Spleen (tissue), 11 donors: ENCODE measurements around the gene HSD17B2. TPM values are rescaled to one million over a fixed set of nuclear protein-coding genes. Genes with fewer than 3 reads are reported as not detected.

ENCODE experiments used
- DNase-seq: peaks from one replicate; pipeline ENCODE4 v3.0.0-alpha.2; 2020
- H3K27ac ChIP-seq, 8 donors: fragments of 200-600 bp; sonication (generic) in 7 of 8; 1 replicate in 4 of 8; 2 replicates in 4 of 8; pipeline versions ENCODE4 v1.5.0 to v1.8.0; 2016 to 2021; ENCODE audit warnings: inconsistent platforms in 4 of 8, mild to moderate bottlenecking in 4 of 8, moderate library complexity in 1 of 8
- H3K27me3 ChIP-seq, 7 donors: fragments of 200-600 bp; sonication (generic) in 6 of 7; replicated peaks in 1 of 7; 1 replicate in 4 of 7; 2 replicates in 3 of 7; pipeline versions ENCODE4 v1.5.0 to v1.8.0; 2016 to 2021; ENCODE audit warnings: inconsistent platforms in 3 of 7, mild to moderate bottlenecking in 1 of 7
- H3K36me3 ChIP-seq, 6 donors: fragments of 200-600 bp; sonication (generic) in 5 of 6; 1 replicate in 4 of 6; 2 replicates in 2 of 6; pipeline versions ENCODE4 v1.5.0 to v1.8.0; 2016 to 2021; ENCODE audit warnings: inconsistent platforms in 2 of 6
- H3K4me1 ChIP-seq, 6 donors: fragments of 200-600 bp; sonication (generic) in 5 of 6; 1 replicate in 3 of 6; 2 replicates in 3 of 6; pipeline versions ENCODE4 v1.5.0 to v1.8.0; 2016 to 2021; ENCODE audit warnings: inconsistent platforms in 3 of 6
- H3K4me3 ChIP-seq, 8 donors: fragments of 200-600 bp; sonication (generic) in 7 of 8; 1 replicate in 4 of 8; 2 replicates in 4 of 8; pipeline versions ENCODE4 v1.5.0 to v1.8.0; 2016 to 2021; ENCODE audit warnings: inconsistent platforms in 4 of 8, mild to moderate bottlenecking in 4 of 8, moderate library complexity in 2 of 8
- H3K9me3 ChIP-seq, 8 donors: fragments of 200-600 bp; sonication (generic) in 7 of 8; 1 replicate in 4 of 8; 2 replicates in 4 of 8; pipeline versions ENCODE4 v1.5.0 to v1.8.0; 2016 to 2021; ENCODE audit warnings: inconsistent platforms in 4 of 8
- POLR2A ChIP-seq, 3 donors: fragments of 450-650 bp; IDR thresholded peaks; one replicate each; pipeline ENCODE4 v1.5.1; 2017; ENCODE audit warnings: antibody characterized with exemption in 3 of 3, mild to moderate bottlenecking in 1 of 3
- POLR2AphosphoS5 ChIP-seq, 3 donors: sonication (generic); formaldehyde crosslinking; IDR thresholded peaks; one replicate each; pipeline ENCODE4 v1.5.1; 2017; ENCODE audit warnings: antibody characterized with exemption in 3 of 3
- WGBS, 5 donors: extraction: QIAGEN DNeasy Blood & Tissue Kit in 3 of 5; methylation state at CpG; one replicate each; pipeline versions ENCODE4 v1.1.5 to v1.1.7; 2013 to 2018; 5-methylcytosine and 5-hydroxymethylcytosine counted together
- intact Hi-C: fragments of 100-400 bp; cut with DNase I; formaldehyde crosslinking; loops from one replicate; pipeline ENCODE4 v1.15.0; 2023; ENCODE audit warnings: low total_unique reads
- polyA plus RNA-seq, 3 donors: library from polyadenylated mRNA; stranded (reverse); fragments of 200-250 nt; gene quantifications; one replicate each; pipeline ENCODE4 v1.2.1, GENCODE V29; 2013
- total RNA-seq, 7 donors: library from RNA; depleted of rRNA in 3 of 7; stranded (reverse); fragments of >200 nt in 3 of 7; fragmentation: NEBNext Ultra II Directional in 4 of 7; extraction: Animal tissue kit (Norgen Biotek cat#: 25700) in 4 of 7; gene quantifications; one replicate each; pipeline versions ENCODE4 v1.1.0 to v1.2.1, GENCODE V29; 2016 to 2021
- TF ChIP-seq, protein P1 (sequence below), 11 experiments: fragments of 200-600 bp in 7 of 11; fragments of 450-650 bp in 4 of 11; sonication (generic) in 4 of 11; IDR thresholded peaks in 8 of 11; conservative IDR thresholded peaks in 3 of 11; 1 replicate in 7 of 11; 2 replicates in 4 of 11; pipeline versions ENCODE4 v1.4.0 to v1.8.0; 2016 to 2021; ENCODE audit warnings: antibody characterized with exemption in 11 of 11, inconsistent platforms in 4 of 11, mild to moderate bottlenecking in 1 of 11
- donor health status: healthy with polysubstance abuse.
- donor health status: DM: no; HTN: no; CAD: no; lungs with moderate emphysema.
- donor health status: DM: no; HTN: no; CAD: no.
- donor health status: Bipolar disorder and iron deficiency.
- donor health status: healthy.
- donor health status: DM: no; HTN: no; CAD: no.
- donor health status: DM: yes; HTN: yes; CAD: no.

Gene HSD17B2
- total and polyA plus RNA-seq, 10 donors, result 0.09 to 0.13 TPM; not detected in 8

DNA sequence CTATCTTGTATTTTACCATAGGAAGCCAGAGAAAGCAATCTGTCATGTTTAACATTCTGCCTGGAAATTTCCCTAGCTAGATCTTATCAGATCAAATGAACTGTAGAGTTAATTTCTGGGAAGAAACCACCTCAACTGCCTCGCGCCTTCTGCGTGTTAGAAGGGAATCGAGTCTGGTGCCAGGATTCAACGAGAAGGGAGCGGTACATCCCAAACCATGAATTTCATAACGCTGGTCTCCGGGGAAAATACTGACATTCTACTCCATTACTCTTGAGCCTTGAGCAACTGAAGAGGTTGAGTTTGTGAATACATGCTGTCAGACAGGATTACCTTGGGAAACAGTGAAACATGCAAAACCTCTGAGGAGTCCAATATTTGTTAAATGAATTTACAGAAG lies 99.8 kb downstream of the HSD17B2 start:
- no peaks in the 10 kb centered on the region for H3K9me3 ChIP-seq
- H3K4me1 ChIP-seq, result no peaks in the 10 kb centered on the region
- no peak overlapping the region for H3K27ac ChIP-seq
- TF ChIP-seq, protein P1, sequence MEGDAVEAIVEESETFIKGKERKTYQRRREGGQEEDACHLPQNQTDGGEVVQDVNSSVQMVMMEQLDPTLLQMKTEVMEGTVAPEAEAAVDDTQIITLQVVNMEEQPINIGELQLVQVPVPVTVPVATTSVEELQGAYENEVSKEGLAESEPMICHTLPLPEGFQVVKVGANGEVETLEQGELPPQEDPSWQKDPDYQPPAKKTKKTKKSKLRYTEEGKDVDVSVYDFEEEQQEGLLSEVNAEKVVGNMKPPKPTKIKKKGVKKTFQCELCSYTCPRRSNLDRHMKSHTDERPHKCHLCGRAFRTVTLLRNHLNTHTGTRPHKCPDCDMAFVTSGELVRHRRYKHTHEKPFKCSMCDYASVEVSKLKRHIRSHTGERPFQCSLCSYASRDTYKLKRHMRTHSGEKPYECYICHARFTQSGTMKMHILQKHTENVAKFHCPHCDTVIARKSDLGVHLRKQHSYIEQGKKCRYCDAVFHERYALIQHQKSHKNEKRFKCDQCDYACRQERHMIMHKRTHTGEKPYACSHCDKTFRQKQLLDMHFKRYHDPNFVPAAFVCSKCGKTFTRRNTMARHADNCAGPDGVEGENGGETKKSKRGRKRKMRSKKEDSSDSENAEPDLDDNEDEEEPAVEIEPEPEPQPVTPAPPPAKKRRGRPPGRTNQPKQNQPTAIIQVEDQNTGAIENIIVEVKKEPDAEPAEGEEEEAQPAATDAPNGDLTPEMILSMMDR (IDR thresholded peaks at IDR 0.05 in 8 of 11, conservative IDR thresholded peaks at IDR 0.05 in 3 of 11), result no peak
- TF ChIP-seq POLR2AphosphoS5 (IDR thresholded peaks at IDR 0.05), result no peak
- no peak for TF ChIP-seq POLR2A (IDR thresholded peaks at IDR 0.05)
- DNase-seq, result no peak
- no peak overlapping the region for H3K4me3 ChIP-seq
- no peaks in the 10 kb centered on the region for H3K27me3 ChIP-seq
- WGBS, 5 donors, result 94 to 98% (median 95%) methylated on average over 8 of the region's 8 CpGs
- peaks cover 0 to 23% (median 0%) of the 10 kb centered on the region in 6 donors for H3K36me3 ChIP-seq
- intact Hi-C loops, result no loop called here

- no peak for DNase-seq
- intact Hi-C loops, result no loop called here
- Histone ChIP-seq H3K4me3 (no peak overlapping the region), H3K27ac (no peak overlapping the region), H3K9me3 (no peaks in the 10 kb centered on the region), H3K27me3 (no peaks in the 10 kb centered on the region), H3K4me1 (no peaks in the 10 kb centered on the region), H3K36me3 (peaks cover 0 to 23% (median 0%) of the 10 kb centered on the region in 6 donors)
- 82 to 93% (median 89%) methylated on average over 8 of the region's 8 CpGs for WGBS, 5 donors
- TF ChIP-seq, protein P1 (IDR thresholded peaks at IDR 0.05 in 8 of 11, conservative IDR thresholded peaks at IDR 0.05 in 3 of 11), result no peak
- no peak for TF ChIP-seq POLR2AphosphoS5 (IDR thresholded peaks at IDR 0.05)
- no peak for TF ChIP-seq POLR2A (IDR thresholded peaks at IDR 0.05)
These were observed 100.8 kb downstream of the HSD17B2 start for GRCh38 chr16:82135844-82136243.

GRCh38 chr16:82136956-82137821 lies 102.1 kb downstream of the HSD17B2 start:
- 91 to 94% (median 94%) methylated on average over 9 of the region's 9 CpGs for WGBS, 5 donors
- TF ChIP-seq, protein P1 (IDR thresholded peaks at IDR 0.05 in 8 of 11, conservative IDR thresholded peaks at IDR 0.05 in 3 of 11), result no peak
- TF ChIP-seq POLR2AphosphoS5 (IDR thresholded peaks at IDR 0.05) (no peak), POLR2A (IDR thresholded peaks at IDR 0.05) (no peak)
- H3K4me1 ChIP-seq, result no peaks in the 10 kb centered on the region
- H3K27ac ChIP-seq, result no peak overlapping the region
- H3K36me3 ChIP-seq, result peaks cover 0 to 23% (median 0%) of the 10 kb centered on the region in 6 donors
- H3K9me3 ChIP-seq, result no peaks in the 10 kb centered on the region
- H3K27me3 ChIP-seq, result no peaks in the 10 kb centered on the region
- no peak overlapping the region for H3K4me3 ChIP-seq
- intact Hi-C loops, result no loop called here
- DNase-seq, result no peak

DNA sequence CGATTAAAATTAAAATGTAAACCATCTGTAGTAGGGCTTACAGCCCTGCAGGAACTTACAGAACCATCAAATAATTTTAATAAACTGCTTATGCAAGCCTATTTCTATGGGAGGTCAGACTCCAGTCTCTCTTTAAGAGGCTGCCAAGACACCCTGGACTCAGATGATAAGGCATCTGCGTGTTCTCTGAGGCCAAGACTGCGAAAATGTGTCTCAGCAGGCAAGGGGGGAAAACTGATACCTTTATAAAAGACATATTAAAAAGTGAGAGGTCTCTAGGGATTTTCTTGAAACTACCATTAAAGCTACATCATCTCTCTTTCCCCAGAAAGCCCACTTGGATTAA lies 102.7 kb downstream of the HSD17B2 start:
- DNase-seq, result no peak

More for the DNA sequence above, 102.7 kb downstream of the HSD17B2 start:
- TF ChIP-seq POLR2AphosphoS5 (IDR thresholded peaks at IDR 0.05), result no peak
- TF ChIP-seq, protein P1 (IDR thresholded peaks at IDR 0.05 in 8 of 11, conservative IDR thresholded peaks at IDR 0.05 in 3 of 11), result no peak
- TF ChIP-seq POLR2A (IDR thresholded peaks at IDR 0.05), result no peak
- H3K36me3 ChIP-seq, result peaks cover 0 to 23% (median 0%) of the 10 kb centered on the region in 6 donors
- H3K9me3 ChIP-seq, result no peaks in the 10 kb centered on the region
- WGBS, 5 donors, result 89 to 99% (median 95%) methylated on average over 3 of the region's 3 CpGs
- no peak overlapping the region for H3K27ac ChIP-seq
- H3K27me3 ChIP-seq, result no peaks in the 10 kb centered on the region
- no peak overlapping the region for H3K4me3 ChIP-seq
- intact Hi-C loops, result no loop called here
- H3K4me1 ChIP-seq, result no peaks in the 10 kb centered on the region
